ENCODE measurements around the gene SPOUT1. TPM values are rescaled to one million over a fixed set of nuclear protein-coding genes. Genes with fewer than 3 reads are reported as not detected.
A peak's percentile ranks its signal among the peaks of the same experiment; 100 is the strongest.
"Not testable (repeated sequence)": the region's sequence is repeated elsewhere in the genome, so short reads cannot be mapped to it uniquely, and the experiment has no call there.

Gene SPOUT1
- total RNA-seq, 5 donors from 2014 or later (not counting 1 experiment from before 2014, with no cell fraction given): 43.7 to 89.4 (median 82.6) TPM

DNA sequence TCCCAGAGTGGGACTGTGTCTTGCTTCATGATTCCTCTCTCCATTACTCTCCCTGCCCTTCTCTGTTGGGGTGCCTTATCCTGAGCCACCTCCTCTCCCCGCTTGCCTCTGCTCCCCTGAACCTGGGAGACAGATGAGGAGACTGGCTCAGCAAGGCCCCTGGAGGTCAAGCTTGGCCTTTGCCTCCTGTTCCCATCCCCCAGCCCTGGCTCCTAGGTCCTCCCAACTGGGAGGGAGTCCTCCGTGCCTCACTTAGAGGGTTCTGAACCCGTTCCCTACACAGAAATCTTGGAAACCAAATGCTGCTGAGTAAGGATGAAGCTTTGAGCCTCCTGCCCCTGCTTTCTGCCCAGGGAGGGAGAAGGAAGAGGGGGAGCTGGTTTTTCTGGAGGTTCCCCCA is 21.1 kb downstream of the SPOUT1 start:
- no peaks in the 10 kb centered on the region for H3K4me1 ChIP-seq (ENCODE audit: control insufficient read depth in 1 of 2, extremely low read depth in 1 of 2, insufficient read depth in 2 of 2, low read length in 2 of 2)
- no peaks in the 10 kb centered on the region for H3K27me3 ChIP-seq (replicated peaks in 1 of 2; ENCODE audit: control insufficient read depth in 2 of 2, extremely low read depth in 1 of 2, insufficient read depth in 2 of 2, low read length in 1 of 2)
- Mint-ChIP-seq H3K27ac (peak overlapping the region in 1 of 2 donors; percentile 15), H3K4me1 (no peaks in the 10 kb centered on the region), H3K36me3 (peaks cover 17% of the 10 kb centered on the region), H3K4me3 (no peak overlapping the region), H3K9me3 (no peaks in the 10 kb centered on the region), H3K27me3 (no peaks in the 10 kb centered on the region)
- H3K4me3 ChIP-seq (ENCODE audit: control insufficient read depth in 1 of 2, extremely low read depth in 1 of 2, low read length in 1 of 2): no peak overlapping the region
- H3K36me3 ChIP-seq (ENCODE audit: control insufficient read depth in 2 of 2, extremely low read depth in 1 of 2, insufficient read depth in 1 of 2, low read length in 1 of 2): peaks cover 16 to 37% of the 10 kb centered on the region in 2 donors
- CTCF ChIA-PET: no interaction called here
- POLR2A ChIA-PET: interaction anchor here in 1 of 2 donors (0.6 kb wide), 1 partner anchor 100 kb away, joined by 11 read pairs; no protein-coding TSS in a partner anchor
- no peak overlapping the region for H3K27ac ChIP-seq (ENCODE audit: low read length)
- H3K9me3 ChIP-seq: no peaks in the 10 kb centered on the region
- WGBS (ENCODE audit: insufficient coverage): 83% methylated on average over 1 of the region's 3 CpGs
- no peak for DNase-seq
- ATAC-seq (replicated peaks in 1 of 4): no peak

GRCh38 chr9:128807827-128808226 is 21.8 kb downstream of the SPOUT1 start:
- WGBS (ENCODE audit: insufficient coverage): 84% methylated on average over 14 of the region's 14 CpGs
- Histone ChIP-seq H3K27ac (ENCODE audit: low read length) (no peak overlapping the region), H3K4me1 (ENCODE audit: control insufficient read depth in 1 of 2, extremely low read depth in 1 of 2, insufficient read depth in 2 of 2, low read length in 2 of 2) (no peaks in the 10 kb centered on the region), H3K27me3 (replicated peaks in 1 of 2; ENCODE audit: control insufficient read depth in 2 of 2, extremely low read depth in 1 of 2, insufficient read depth in 2 of 2, low read length in 1 of 2) (no peaks in the 10 kb centered on the region), H3K9me3 (no peaks in the 10 kb centered on the region), H3K4me3 (ENCODE audit: control insufficient read depth in 1 of 2, extremely low read depth in 1 of 2, low read length in 1 of 2) (no peak overlapping the region), H3K36me3 (ENCODE audit: control insufficient read depth in 2 of 2, extremely low read depth in 1 of 2, insufficient read depth in 1 of 2, low read length in 1 of 2) (peaks cover 16 to 43% of the 10 kb centered on the region in 2 donors)
- Mint-ChIP-seq H3K27ac (no peak overlapping the region), H3K4me1 (no peaks in the 10 kb centered on the region), H3K9me3 (no peaks in the 10 kb centered on the region), H3K36me3 (peaks cover 23% of the 10 kb centered on the region), H3K27me3 (no peaks in the 10 kb centered on the region), H3K4me3 (no peak overlapping the region)
- ATAC-seq (replicated peaks in 1 of 4) (no peak), DNase-seq (no peak)
- ChIA-PET CTCF (no interaction called here), POLR2A (no interaction called here)

DNA sequence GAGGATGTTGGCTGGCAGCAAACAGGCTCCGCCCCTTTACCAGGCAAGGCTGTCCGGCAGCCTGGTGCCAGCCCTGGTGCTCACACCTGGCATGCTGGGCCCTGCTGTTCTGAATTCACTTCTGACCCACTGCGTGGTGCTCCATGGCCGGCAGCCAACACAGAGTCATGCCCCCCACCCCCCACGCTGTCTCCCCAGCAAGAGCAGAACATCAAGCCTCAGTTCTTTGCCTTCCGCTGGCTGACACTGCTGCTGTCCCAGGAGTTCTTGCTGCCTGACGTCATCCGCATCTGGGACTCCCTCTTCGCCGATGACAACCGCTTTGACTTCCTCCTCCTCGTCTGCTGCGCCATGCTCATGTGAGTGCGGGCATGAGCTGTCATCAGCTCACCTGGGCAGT is 23.9 kb downstream of the SPOUT1 start:
- H3K4me1 Mint-ChIP-seq: no peaks in the 10 kb centered on the region
- Histone ChIP-seq H3K27ac (ENCODE audit: low read length) (no peak overlapping the region), H3K36me3 (ENCODE audit: control insufficient read depth in 2 of 2, extremely low read depth in 1 of 2, insufficient read depth in 1 of 2, low read length in 1 of 2) (peaks cover 16 to 50% of the 10 kb centered on the region in 2 donors), H3K27me3 (replicated peaks in 1 of 2; ENCODE audit: control insufficient read depth in 2 of 2, extremely low read depth in 1 of 2, insufficient read depth in 2 of 2, low read length in 1 of 2) (no peaks in the 10 kb centered on the region), H3K9me3 (no peaks in the 10 kb centered on the region), H3K4me3 (ENCODE audit: control insufficient read depth in 1 of 2, extremely low read depth in 1 of 2, low read length in 1 of 2) (no peak overlapping the region), H3K4me1 (ENCODE audit: control insufficient read depth in 1 of 2, extremely low read depth in 1 of 2, insufficient read depth in 2 of 2, low read length in 2 of 2) (no peaks in the 10 kb centered on the region)
- POLR2A ChIA-PET: no interaction called here
- no peaks in the 10 kb centered on the region for H3K27me3 Mint-ChIP-seq
- H3K36me3 Mint-ChIP-seq: peaks cover 32% of the 10 kb centered on the region
- CTCF ChIA-PET: no interaction called here
- no peak overlapping the region for H3K4me3 Mint-ChIP-seq
- WGBS (ENCODE audit: insufficient coverage): 98% methylated on average over 14 of the region's 14 CpGs
- no peak for DNase-seq
- no peak overlapping the region for H3K27ac Mint-ChIP-seq
- H3K9me3 Mint-ChIP-seq: no peaks in the 10 kb centered on the region
- no peak for ATAC-seq (replicated peaks in 1 of 4)

DNA sequence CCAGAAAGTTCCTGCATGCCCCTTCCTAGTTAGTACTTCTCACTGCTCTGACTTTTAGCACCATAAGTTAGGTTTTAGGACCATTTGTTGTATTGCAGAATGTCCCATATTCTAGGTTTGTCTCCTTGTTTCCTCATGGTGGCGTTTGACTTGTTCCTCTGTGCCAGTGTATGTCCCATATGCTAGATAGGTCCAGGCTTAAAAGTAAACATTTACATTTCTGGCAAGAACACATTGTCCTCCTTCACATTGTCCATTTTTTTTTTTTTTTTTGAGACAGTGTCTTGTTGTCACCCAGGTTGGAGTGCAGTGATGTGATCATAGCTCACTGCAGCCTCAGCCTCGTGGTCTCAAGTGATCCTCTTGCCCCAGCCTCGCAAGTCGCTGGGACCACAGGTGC is 27.1 kb downstream of the SPOUT1 start:
- peaks cover 42% of the 10 kb centered on the region for H3K36me3 Mint-ChIP-seq
- Histone ChIP-seq H3K27ac (ENCODE audit: low read length) (no peak overlapping the region), H3K27me3 (replicated peaks in 1 of 2; ENCODE audit: control insufficient read depth in 2 of 2, extremely low read depth in 1 of 2, insufficient read depth in 2 of 2, low read length in 1 of 2) (no peaks in the 10 kb centered on the region), H3K9me3 (no peaks in the 10 kb centered on the region), H3K4me1 (ENCODE audit: control insufficient read depth in 1 of 2, extremely low read depth in 1 of 2, insufficient read depth in 2 of 2, low read length in 2 of 2) (no peaks in the 10 kb centered on the region), H3K36me3 (ENCODE audit: control insufficient read depth in 2 of 2, extremely low read depth in 1 of 2, insufficient read depth in 1 of 2, low read length in 1 of 2) (peaks cover 21 to 69% of the 10 kb centered on the region in 2 donors), H3K4me3 (ENCODE audit: control insufficient read depth in 1 of 2, extremely low read depth in 1 of 2, low read length in 1 of 2) (no peak overlapping the region)
- no peak overlapping the region for H3K27ac Mint-ChIP-seq
- ChIA-PET CTCF (no interaction called here), POLR2A (no interaction called here)
- H3K4me1 Mint-ChIP-seq: no peaks in the 10 kb centered on the region
- H3K27me3 Mint-ChIP-seq: no peaks in the 10 kb centered on the region
- H3K9me3 Mint-ChIP-seq: no peaks in the 10 kb centered on the region
- H3K4me3 Mint-ChIP-seq: no peak overlapping the region
- no peak for DNase-seq
- ATAC-seq (replicated peaks in 1 of 4): no peak
- 96% methylated on average over 4 of the region's 4 CpGs for WGBS (ENCODE audit: insufficient coverage)

DNA sequence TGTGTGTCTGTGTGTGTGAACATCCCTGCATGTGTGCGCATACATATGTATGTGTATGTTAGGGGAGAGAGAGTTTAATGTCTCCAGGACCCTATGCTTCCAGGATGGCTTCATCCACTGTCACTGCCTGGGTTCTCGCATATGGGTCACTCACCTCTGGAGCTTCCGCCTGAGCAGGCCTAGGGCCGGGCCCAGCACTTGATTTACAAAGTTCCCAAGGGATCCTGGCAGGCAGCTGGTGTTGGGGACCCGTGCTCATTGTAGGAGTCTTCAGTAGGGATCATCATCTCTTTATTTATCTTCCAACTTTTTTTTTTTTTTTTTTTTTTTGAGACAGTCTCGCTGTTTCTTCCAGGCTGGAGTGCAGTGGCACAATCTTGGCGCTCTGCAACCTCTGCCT is 29.5 kb downstream of the SPOUT1 start:
- Mint-ChIP-seq H3K4me1 (no peaks in the 10 kb centered on the region), H3K9me3 (no peaks in the 10 kb centered on the region), H3K27ac (no peak overlapping the region), H3K27me3 (no peaks in the 10 kb centered on the region), H3K36me3 (peaks cover 41% of the 10 kb centered on the region), H3K4me3 (no peak overlapping the region)
- CTCF ChIA-PET: no interaction called here
- Histone ChIP-seq H3K27ac (ENCODE audit: low read length) (no peak overlapping the region), H3K9me3 (no peaks in the 10 kb centered on the region), H3K4me1 (ENCODE audit: control insufficient read depth in 1 of 2, extremely low read depth in 1 of 2, insufficient read depth in 2 of 2, low read length in 2 of 2) (no peaks in the 10 kb centered on the region), H3K27me3 (replicated peaks in 1 of 2; ENCODE audit: control insufficient read depth in 2 of 2, extremely low read depth in 1 of 2, insufficient read depth in 2 of 2, low read length in 1 of 2) (no peaks in the 10 kb centered on the region), H3K36me3 (ENCODE audit: control insufficient read depth in 2 of 2, extremely low read depth in 1 of 2, insufficient read depth in 1 of 2, low read length in 1 of 2) (peaks cover 20 to 65% of the 10 kb centered on the region in 2 donors), H3K4me3 (ENCODE audit: control insufficient read depth in 1 of 2, extremely low read depth in 1 of 2, low read length in 1 of 2) (no peak overlapping the region)
- no peak for DNase-seq
- WGBS (ENCODE audit: insufficient coverage): 100% methylated on average over 3 of the region's 7 CpGs
- ATAC-seq (replicated peaks in 1 of 4): no peak
- POLR2A ChIA-PET: interaction anchor here in 1 of 2 donors (0.8 kb wide), 1 partner anchor 11 kb away, joined by 7 read pairs; no protein-coding TSS in a partner anchor

DNA sequence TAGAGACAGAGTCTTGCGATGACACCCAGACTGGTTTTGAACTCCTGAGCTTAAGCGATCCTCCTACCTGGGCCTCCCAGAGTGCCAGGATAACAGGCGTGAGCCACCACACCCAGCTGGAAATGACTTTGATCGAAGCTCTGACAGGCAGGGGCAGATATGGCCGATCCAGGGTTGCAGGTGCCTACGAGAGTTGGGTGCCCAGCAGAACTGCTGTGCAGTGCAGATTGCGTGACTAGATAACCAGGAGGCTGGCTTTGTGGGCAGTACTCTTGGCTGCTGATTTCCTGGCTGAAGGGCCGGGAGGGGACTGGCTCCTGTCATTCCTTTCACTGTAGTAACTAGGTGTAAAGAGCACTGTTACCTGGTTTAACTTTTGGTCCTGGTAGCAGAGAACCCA is 30.7 kb downstream of the SPOUT1 start:
- peaks cover 19 to 64% of the 10 kb centered on the region in 2 donors for H3K36me3 ChIP-seq (ENCODE audit: control insufficient read depth in 2 of 2, extremely low read depth in 1 of 2, insufficient read depth in 1 of 2, low read length in 1 of 2)
- Mint-ChIP-seq H3K4me1 (peaks cover 0 to 2% (median under 1%) of the 10 kb centered on the region in 3 donors), H3K4me3 (no peak overlapping the region), H3K36me3 (peaks cover 43% of the 10 kb centered on the region), H3K27me3 (no peaks in the 10 kb centered on the region), H3K27ac (no peak overlapping the region), H3K9me3 (no peaks in the 10 kb centered on the region)
- CTCF ChIA-PET: interaction anchor here in 1 of 2 donors (0.6 kb wide), 1 partner anchor 20 kb away, joined by 3 read pairs; the partner anchor contains the start of gene ENDOG
- no peaks in the 10 kb centered on the region for H3K27me3 ChIP-seq (replicated peaks in 1 of 2; ENCODE audit: control insufficient read depth in 2 of 2, extremely low read depth in 1 of 2, insufficient read depth in 2 of 2, low read length in 1 of 2)
- no peak overlapping the region for H3K27ac ChIP-seq (ENCODE audit: low read length)
- no peak for DNase-seq
- WGBS (ENCODE audit: insufficient coverage): 85% methylated on average over 7 of the region's 8 CpGs
- POLR2A ChIA-PET: no interaction called here
- H3K4me3 ChIP-seq (ENCODE audit: control insufficient read depth in 1 of 2, extremely low read depth in 1 of 2, low read length in 1 of 2): no peak overlapping the region
- no peaks in the 10 kb centered on the region for H3K4me1 ChIP-seq (ENCODE audit: control insufficient read depth in 1 of 2, extremely low read depth in 1 of 2, insufficient read depth in 2 of 2, low read length in 2 of 2)
- no peaks in the 10 kb centered on the region for H3K9me3 ChIP-seq
- no peak for ATAC-seq (replicated peaks in 1 of 4)

DNA sequence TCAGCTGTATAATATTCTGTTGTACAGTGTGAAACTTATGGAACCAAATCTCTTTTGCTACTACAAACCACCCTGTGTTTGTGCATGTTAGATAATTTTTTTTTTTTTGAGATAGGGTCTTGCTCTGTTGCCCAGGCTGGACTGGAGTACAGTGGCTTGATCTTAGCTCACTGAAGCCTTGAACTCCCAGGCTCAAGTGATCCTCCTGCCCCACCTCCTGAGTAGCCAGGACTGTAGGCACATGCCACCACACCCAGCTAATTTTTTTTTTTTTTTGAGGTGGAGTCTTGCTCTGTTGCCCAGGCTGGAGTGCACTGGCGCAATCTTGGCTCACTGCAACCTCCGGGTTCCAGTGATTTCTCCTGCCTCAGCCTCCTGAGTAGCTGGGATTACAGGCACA is 34.6 kb downstream of the SPOUT1 start:
- ATAC-seq (replicated peaks in 1 of 4); POLR2A ChIA-PET; H3K27me3 Mint-ChIP-seq; H3K27ac ChIP-seq (ENCODE audit: low read length); H3K27ac Mint-ChIP-seq; H3K4me1 ChIP-seq (ENCODE audit: control insufficient read depth in 1 of 2, extremely low read depth in 1 of 2, insufficient read depth in 2 of 2, low read length in 2 of 2); CTCF ChIA-PET; DNase-seq; H3K27me3 ChIP-seq (replicated peaks in 1 of 2; ENCODE audit: control insufficient read depth in 2 of 2, extremely low read depth in 1 of 2, insufficient read depth in 2 of 2, low read length in 1 of 2); H3K4me3 ChIP-seq (ENCODE audit: control insufficient read depth in 1 of 2, extremely low read depth in 1 of 2, low read length in 1 of 2); H3K9me3 Mint-ChIP-seq; H3K9me3 ChIP-seq; H3K4me3 Mint-ChIP-seq: not testable (repeated sequence)
- no CpG with 5 or more reads among the region's 2 CpGs for WGBS (ENCODE audit: insufficient coverage)
- peaks cover 42 to 75% of the 10 kb centered on the region in 2 donors for H3K36me3 ChIP-seq (ENCODE audit: control insufficient read depth in 2 of 2, extremely low read depth in 1 of 2, insufficient read depth in 1 of 2, low read length in 1 of 2)
- H3K36me3 Mint-ChIP-seq: peaks cover 40% of the 10 kb centered on the region
- peaks cover 0 to 14% (median 2%) of the 10 kb centered on the region in 3 donors for H3K4me1 Mint-ChIP-seq

Data from T-cell (primary cell).